B cell (primary cell): ENCODE measurements around the gene CEACAM21.

ENCODE experiments used
- EZH2 ChIP-seq: IDR thresholded peaks from 2 replicates; pipeline ENCODE4 v1.6.1; 2012; ENCODE audit warnings: borderline replicate concordance, low read depth, mild to moderate bottlenecking, moderate library complexity, low read length; ENCODE audit not compliant: insufficient read depth, poor library complexity, severe bottlenecking
- TF ChIP-seq, protein P1 (sequence below): fragments of 200-600 bp; IDR thresholded peaks from one replicate; pipeline ENCODE4 v1.8.0; 2022; ENCODE audit warnings: antibody characterized with exemption, mild to moderate bottlenecking

DNA sequence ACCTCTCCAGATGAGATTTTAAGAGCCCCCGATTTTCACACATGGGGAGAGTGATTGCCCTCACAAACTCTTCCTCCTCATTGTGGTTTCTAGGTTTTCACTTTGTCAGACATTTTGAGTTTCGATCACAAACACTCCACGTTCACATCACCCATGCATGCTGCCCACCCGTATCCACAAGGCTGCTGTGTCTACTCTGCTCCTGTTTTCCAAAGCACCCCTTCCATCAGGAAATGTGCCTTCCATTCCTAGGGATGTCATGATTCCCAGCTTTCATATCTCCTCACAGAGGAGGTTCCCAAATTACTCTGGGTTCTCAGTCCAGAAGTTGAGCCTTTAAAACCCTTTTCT, 45.8 kb upstream of the CEACAM21 start:
- TF ChIP-seq, protein P1, sequence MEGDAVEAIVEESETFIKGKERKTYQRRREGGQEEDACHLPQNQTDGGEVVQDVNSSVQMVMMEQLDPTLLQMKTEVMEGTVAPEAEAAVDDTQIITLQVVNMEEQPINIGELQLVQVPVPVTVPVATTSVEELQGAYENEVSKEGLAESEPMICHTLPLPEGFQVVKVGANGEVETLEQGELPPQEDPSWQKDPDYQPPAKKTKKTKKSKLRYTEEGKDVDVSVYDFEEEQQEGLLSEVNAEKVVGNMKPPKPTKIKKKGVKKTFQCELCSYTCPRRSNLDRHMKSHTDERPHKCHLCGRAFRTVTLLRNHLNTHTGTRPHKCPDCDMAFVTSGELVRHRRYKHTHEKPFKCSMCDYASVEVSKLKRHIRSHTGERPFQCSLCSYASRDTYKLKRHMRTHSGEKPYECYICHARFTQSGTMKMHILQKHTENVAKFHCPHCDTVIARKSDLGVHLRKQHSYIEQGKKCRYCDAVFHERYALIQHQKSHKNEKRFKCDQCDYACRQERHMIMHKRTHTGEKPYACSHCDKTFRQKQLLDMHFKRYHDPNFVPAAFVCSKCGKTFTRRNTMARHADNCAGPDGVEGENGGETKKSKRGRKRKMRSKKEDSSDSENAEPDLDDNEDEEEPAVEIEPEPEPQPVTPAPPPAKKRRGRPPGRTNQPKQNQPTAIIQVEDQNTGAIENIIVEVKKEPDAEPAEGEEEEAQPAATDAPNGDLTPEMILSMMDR: no peak
- TF ChIP-seq EZH2: no peak
